Natural killer cell (primary cell): ENCODE data around the gene DPM2. TPM values are rescaled to one million over a fixed set of nuclear protein-coding genes. Genes with fewer than 3 reads are reported as not detected.

ENCODE experiments used
- ATAC-seq, 3 donors: fragments of 150-1000 bp in 2 of 3; fragments of 200-7000 bp in 1 of 3; cut with Tn5 transposase; 1 replicate in 1 of 3; 2 replicates in 2 of 3; pipeline ENCODE4 v1.10.0; 2021; ENCODE audit warnings: mild to moderate bottlenecking in 2 of 3, moderate library complexity in 2 of 3
- DNase-seq, 2 donors: peaks; one replicate each; pipeline versions ENCODE4 v3.0.0 to v3.0.0-alpha.2; 2013 to 2021; ENCODE audit warnings: mixed read lengths in 1 of 2
- H3K27ac ChIP-seq: one replicate; pipeline ENCODE4 v1.5.1; 2013; ENCODE audit warnings: mild to moderate bottlenecking, low read length
- H3K27me3 ChIP-seq: one replicate; pipeline ENCODE4 v1.6.1; 2013; ENCODE audit warnings: low read length; ENCODE audit not compliant: control insufficient read depth, insufficient read depth
- H3K36me3 ChIP-seq: one replicate; pipeline ENCODE4 v1.6.1; 2013; ENCODE audit warnings: low read length; ENCODE audit not compliant: control insufficient read depth, insufficient read depth
- H3K4me1 ChIP-seq: one replicate; pipeline ENCODE4 v1.6.1; 2013; ENCODE audit warnings: low read length; ENCODE audit not compliant: control insufficient read depth, insufficient read depth
- H3K4me3 ChIP-seq: one replicate; pipeline ENCODE4 v1.5.1; 2013; ENCODE audit warnings: low read length
- H3K9me3 ChIP-seq: one replicate; pipeline ENCODE4 v1.6.1; 2013; ENCODE audit warnings: low read length; ENCODE audit not compliant: control insufficient read depth, insufficient read depth
- H3K27ac Mint-ChIP-seq, 2 donors: one replicate each; pipeline ENCODE4 v1.8.0; 2022; ENCODE audit warnings: mild to moderate bottlenecking in 2 of 2, mixed read lengths in 2 of 2, moderate library complexity in 1 of 2
- H3K27me3 Mint-ChIP-seq, 2 donors: one replicate each; pipeline ENCODE4 v1.8.0; 2022; ENCODE audit warnings: low read depth in 2 of 2, mixed read lengths in 2 of 2
- H3K36me3 Mint-ChIP-seq: one replicate; pipeline ENCODE4 v1.8.0; 2022; ENCODE audit warnings: mixed read lengths
- H3K4me1 Mint-ChIP-seq, 2 donors: one replicate each; pipeline ENCODE4 v1.8.0; 2022; ENCODE audit warnings: mixed read lengths in 2 of 2
- H3K4me3 Mint-ChIP-seq: one replicate; pipeline ENCODE4 v1.8.0; 2022; ENCODE audit warnings: mild to moderate bottlenecking, moderate library complexity, mixed read lengths
- H3K9me3 Mint-ChIP-seq, 2 donors: one replicate each; pipeline ENCODE4 v1.8.0; 2022; ENCODE audit warnings: mixed read lengths in 2 of 2
- CTCF ChIP-seq: fragments of 200-600 bp; IDR thresholded peaks from one replicate; pipeline ENCODE4 v1.8.0; 2022; ENCODE audit warnings: antibody characterized with exemption
- WGBS: methylation state at CpG from one replicate; pipeline ENCODE4 v1.1.7; 2013; ENCODE audit warnings: missing lambda C conversion rate; ENCODE audit not compliant: insufficient coverage; 5-methylcytosine and 5-hydroxymethylcytosine counted together
- intact Hi-C: fragments of 100-400 bp; cut with micrococcal nuclease; formaldehyde crosslinking; loops from one replicate; pipeline ENCODE4 v1.14.2; 2022
- total RNA-seq, 4 donors: library from RNA; stranded (reverse); fragments of 120-200 nt in 1 of 4; gene quantifications; one replicate each; pipeline versions ENCODE4 v1.2.3 to v1.2.4, GENCODE V29; 2013 to 2022

The DPM2 gene
- total RNA-seq, 3 donors from 2014 or later (not counting 1 experiment from before 2014, with no cell fraction given): 22.9 to 31.4 (median 24.1) TPM

GRCh38 chr9:127965953-127966352 lies 28.3 kb upstream of the DPM2 start:
- Histone ChIP-seq H3K4me1 (peaks cover 76% of the 10 kb centered on the region), H3K4me3 (no peak overlapping the region), H3K9me3 (no peaks in the 10 kb centered on the region), H3K27ac (no peak overlapping the region), H3K36me3 (no peaks in the 10 kb centered on the region), H3K27me3 (no peaks in the 10 kb centered on the region)
- no peaks in the 10 kb centered on the region for H3K27me3 Mint-ChIP-seq
- H3K9me3 Mint-ChIP-seq: no peaks in the 10 kb centered on the region
- no peak for TF ChIP-seq CTCF
- DNase-seq (no peak), ATAC-seq (no peak)
- H3K4me3 Mint-ChIP-seq: no peak overlapping the region
- H3K27ac Mint-ChIP-seq: no peak overlapping the region
- intact Hi-C loops: no loop called here
- H3K36me3 Mint-ChIP-seq: no peaks in the 10 kb centered on the region
- H3K4me1 Mint-ChIP-seq: peaks cover 12 to 25% of the 10 kb centered on the region in 2 donors
- WGBS: 92% methylated on average over 6 of the region's 6 CpGs

- Mint-ChIP-seq H3K9me3 (no peaks in the 10 kb centered on the region), H3K27me3 (no peaks in the 10 kb centered on the region), H3K4me3 (no peak overlapping the region), H3K27ac (no peak overlapping the region), H3K4me1 (peaks cover 6 to 13% of the 10 kb centered on the region in 2 donors), H3K36me3 (no peaks in the 10 kb centered on the region)
- Histone ChIP-seq H3K36me3 (no peaks in the 10 kb centered on the region), H3K4me1 (peaks cover 63% of the 10 kb centered on the region), H3K4me3 (no peak overlapping the region), H3K27ac (no peak overlapping the region), H3K27me3 (no peaks in the 10 kb centered on the region), H3K9me3 (no peaks in the 10 kb centered on the region)
- intact Hi-C loops: no loop called here
- WGBS: 93% methylated on average over 19 of the region's 19 CpGs
- TF ChIP-seq CTCF: no peak
- DNase-seq: peak in 1 of 2 donors; percentile 52
- ATAC-seq: no peak
Observed at GRCh38 chr9:127963359-127964064, 25.9 kb upstream of the DPM2 start.

GRCh38 chr9:127963041-127963358 lies 25.3 kb upstream of the DPM2 start:
- no peaks in the 10 kb centered on the region for H3K27me3 Mint-ChIP-seq
- Histone ChIP-seq H3K4me3 (no peak overlapping the region), H3K36me3 (no peaks in the 10 kb centered on the region), H3K9me3 (no peaks in the 10 kb centered on the region), H3K27ac (no peak overlapping the region), H3K27me3 (no peaks in the 10 kb centered on the region), H3K4me1 (peaks cover 58% of the 10 kb centered on the region)
- no peak for TF ChIP-seq CTCF
- no peak for DNase-seq
- H3K27ac Mint-ChIP-seq: no peak overlapping the region
- H3K4me1 Mint-ChIP-seq: peaks cover 6 to 10% of the 10 kb centered on the region in 2 donors
- H3K4me3 Mint-ChIP-seq: no peak overlapping the region
- H3K36me3 Mint-ChIP-seq: no peaks in the 10 kb centered on the region
- intact Hi-C loops: no loop called here
- WGBS: 86% methylated on average over 3 of the region's 3 CpGs
- H3K9me3 Mint-ChIP-seq: no peaks in the 10 kb centered on the region
- ATAC-seq: no peak

GRCh38 chr9:127962278-127962677 lies 24.6 kb upstream of the DPM2 start:
- peaks cover 51% of the 10 kb centered on the region for H3K4me1 ChIP-seq
- TF ChIP-seq CTCF: no peak
- no peak overlapping the region for H3K27ac ChIP-seq
- H3K36me3 ChIP-seq: no peaks in the 10 kb centered on the region
- no peak for DNase-seq
- no peaks in the 10 kb centered on the region for H3K27me3 ChIP-seq
- Mint-ChIP-seq H3K27me3 (no peaks in the 10 kb centered on the region), H3K9me3 (no peaks in the 10 kb centered on the region), H3K4me1 (peaks cover 6 to 10% of the 10 kb centered on the region in 2 donors), H3K36me3 (no peaks in the 10 kb centered on the region), H3K4me3 (no peak overlapping the region), H3K27ac (no peak overlapping the region)
- intact Hi-C loops: no loop called here
- no peak for ATAC-seq
- H3K9me3 ChIP-seq: no peaks in the 10 kb centered on the region
- WGBS: 60% methylated on average over 3 of the region's 3 CpGs
- no peak overlapping the region for H3K4me3 ChIP-seq
